HepG2 (cell line): Measurements from ENCODE around the gene MAFF. TPM values are rescaled to one million over a fixed set of nuclear protein-coding genes. Genes with fewer than 3 reads are reported as not detected.

Experiments
- ARID5B ChIP-seq: IDR thresholded peaks from 2 replicates; pipeline ENCODE4 v1.4.0; 2020; ENCODE audit warnings: mild to moderate bottlenecking, missing genetic modification reagents
- ATF1 ChIP-seq: IDR thresholded peaks from 2 replicates; pipeline ENCODE4 v1.6.1; 2016; ENCODE audit warnings: mild to moderate bottlenecking, control low read depth
- CREBL2 ChIP-seq: sonication (generic); formaldehyde crosslinking; IDR thresholded peaks from 2 replicates; pipeline ENCODE4 v1.8.1; 2023; ENCODE audit warnings: missing genetic modification reagents, mild to moderate bottlenecking, borderline replicate concordance
- FOSL2 ChIP-seq: sonication (generic); formaldehyde crosslinking; IDR thresholded peaks from 2 replicates; pipeline ENCODE4 v1.4.0; 2020; ENCODE audit warnings: missing genetic modification reagents
- HIC2 ChIP-seq: sonication (generic); formaldehyde crosslinking; IDR thresholded peaks from 2 replicates; pipeline ENCODE4 v1.9.0; 2022; ENCODE audit warnings: low read depth, missing genetic modification reagents
- HNRNPH1 ChIP-seq: fragments of 200-400 bp; formaldehyde crosslinking; optimal IDR thresholded peaks from 2 replicates; pipeline ENCODE3; 2017; ENCODE audit warnings: mild to moderate bottlenecking, low read depth, low read length
- KAT7 ChIP-seq: IDR thresholded peaks from 2 replicates; pipeline ENCODE4 v1.6.1; 2018; ENCODE audit warnings: borderline replicate concordance, missing compliant biosample characterization
- KMT2A ChIP-seq: sonication (generic); formaldehyde crosslinking; IDR thresholded peaks from 2 replicates; pipeline ENCODE4 v1.4.0; 2020; ENCODE audit warnings: missing genetic modification reagents
- RCOR2 ChIP-seq: IDR thresholded peaks from 2 replicates; pipeline ENCODE4 v1.6.1; 2016; ENCODE audit warnings: missing biosample characterization, missing genetic modification reagents
- RXRA ChIP-seq: sonication (generic); formaldehyde crosslinking; IDR thresholded peaks from 2 replicates; pipeline ENCODE4 v1.5.1; 2020; ENCODE audit warnings: missing genetic modification reagents
- SAP130 ChIP-seq: IDR thresholded peaks from 2 replicates; pipeline ENCODE4 v1.6.1; 2016; ENCODE audit warnings: low read depth
- ZNF318 ChIP-seq: sonication (generic); formaldehyde crosslinking; IDR thresholded peaks from 2 replicates; pipeline ENCODE4 v1.4.0; 2020; ENCODE audit warnings: mild to moderate bottlenecking, missing genetic modification reagents
- ZNF441 ChIP-seq: sonication (generic); formaldehyde crosslinking; IDR thresholded peaks from 2 replicates; pipeline ENCODE4 v1.7.0; 2021; ENCODE audit warnings: missing genetic modification reagents, borderline replicate concordance
- ZNF557 ChIP-seq: sonication (generic); formaldehyde crosslinking; IDR thresholded peaks from 2 replicates; pipeline ENCODE4 v1.4.0; 2020; ENCODE audit warnings: missing genetic modification reagents
- ZNF775 ChIP-seq: sonication (generic); formaldehyde crosslinking; IDR thresholded peaks from 2 replicates; pipeline ENCODE4 v1.4.0; 2020; ENCODE audit warnings: missing genetic modification reagents, mild to moderate bottlenecking, moderate library complexity, borderline replicate concordance
- ZSCAN25 ChIP-seq: sonication (generic); formaldehyde crosslinking; IDR thresholded peaks from 2 replicates; pipeline ENCODE4 v1.8.0; 2022; ENCODE audit warnings: mild to moderate bottlenecking, missing genetic modification reagents
- polyA plus RNA-seq, 8 experiments: library from polyadenylated mRNA; depleted of rRNA in 3 of 8; stranded (reverse) in 7 of 8; unstranded in 1 of 8; fragments of >200 nt; fragmentation: Illumina TruSeq in 4 of 8; extraction: Trizol in 4 of 8; gene quantifications; 2 replicates each; pipeline versions ENCODE4 v1.2.1 to v1.2.3, GENCODE V29; 2011 to 2016; ENCODE audit warnings: low read depth in 4 of 8, missing spikeins in 1 of 8, mixed read lengths in 1 of 8; ENCODE audit not compliant: insufficient read depth in 1 of 8
- total RNA-seq, 5 experiments: library from RNA; depleted of rRNA; stranded (reverse); fragments of >200 nt; fragmentation: Illumina TruSeq; extraction: Trizol; gene quantifications; 2 replicates each; pipeline ENCODE4 v1.2.3, GENCODE V29; 2016; ENCODE audit warnings: low read depth in 1 of 5

Gene MAFF
- total and polyA plus RNA-seq, 2 of the 13 experiments (the other 11 are each of a cell fraction or from before 2014, with no cell fraction given): 5.4 to 14.3 TPM

GRCh38 chr22:38262051-38262795 lies 60.4 kb downstream of the MAFF start (continued):
- TF ChIP-seq KAT7 (peak; percentile 19; the same call in 1 of the 2 replicates), RCOR2 (no peak), KMT2A (CRISPR knock-in tag) (0 out of 2 replicates have a peak, but pooled peaks have one; percentile 70), ARID5B (peak; percentile 44), ZNF441 (CRISPR knock-in tag) (no peak), ZNF318 (CRISPR knock-in tag) (no peak), ATF1 (no peak), FOSL2 (CRISPR knock-in tag) (peak; percentile 43; the same call in 1 of the 2 replicates), HNRNPH1 (no peak), CREBL2 (no peak), SAP130 (peak; percentile 63), ZNF775 (CRISPR knock-in tag) (no peak), ZSCAN25 (no peak), ZNF557 (no peak), HIC2 (no peak; the same call in 1 of the 2 replicates), RXRA (CRISPR knock-in tag) (no peak; the same call in 1 of the 2 replicates)
